C4-2B (cell line): ENCODE data around the gene TMEM192.
"Not testable (repeated sequence)": the region's sequence is repeated elsewhere in the genome, so short reads cannot be mapped to it uniquely, and the experiment has no call there.

ENCODE experiments used
- H3K27ac ChIP-seq: fragments of 450-650 bp; 2 replicates; pipeline ENCODE4 v1.5.1; 2017
- ZFX ChIP-seq: fragments of 450-650 bp; IDR thresholded peaks from 2 replicates; pipeline ENCODE4 v1.6.1; 2017
- TF ChIP-seq, protein P1 (sequence below): fragments of 450-650 bp; conservative IDR thresholded peaks from 2 replicates; pipeline ENCODE4 v1.5.1; 2017; ENCODE audit warnings: mild to moderate bottlenecking

TMEM192 gene

DNA sequence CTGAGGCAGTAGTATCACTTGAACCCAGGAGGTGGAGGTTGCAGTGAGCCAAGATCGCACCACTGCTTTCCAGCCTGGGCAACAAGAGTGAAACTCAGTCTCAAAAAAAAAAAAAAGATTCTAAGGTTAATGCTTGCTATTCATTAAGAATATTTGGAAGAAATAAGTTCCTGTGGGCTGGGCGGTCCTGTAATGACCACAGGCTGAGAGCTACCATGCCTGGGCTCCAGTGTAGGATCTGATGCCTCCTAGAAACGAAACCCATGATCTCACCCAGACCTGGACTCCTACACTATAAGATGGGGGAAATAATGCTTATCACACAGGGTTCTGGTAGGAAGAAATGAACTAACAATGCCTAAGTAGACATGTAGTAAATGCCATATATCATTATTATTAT lies 17.8 kb downstream of the TMEM192 start:
- TF ChIP-seq, protein P1, sequence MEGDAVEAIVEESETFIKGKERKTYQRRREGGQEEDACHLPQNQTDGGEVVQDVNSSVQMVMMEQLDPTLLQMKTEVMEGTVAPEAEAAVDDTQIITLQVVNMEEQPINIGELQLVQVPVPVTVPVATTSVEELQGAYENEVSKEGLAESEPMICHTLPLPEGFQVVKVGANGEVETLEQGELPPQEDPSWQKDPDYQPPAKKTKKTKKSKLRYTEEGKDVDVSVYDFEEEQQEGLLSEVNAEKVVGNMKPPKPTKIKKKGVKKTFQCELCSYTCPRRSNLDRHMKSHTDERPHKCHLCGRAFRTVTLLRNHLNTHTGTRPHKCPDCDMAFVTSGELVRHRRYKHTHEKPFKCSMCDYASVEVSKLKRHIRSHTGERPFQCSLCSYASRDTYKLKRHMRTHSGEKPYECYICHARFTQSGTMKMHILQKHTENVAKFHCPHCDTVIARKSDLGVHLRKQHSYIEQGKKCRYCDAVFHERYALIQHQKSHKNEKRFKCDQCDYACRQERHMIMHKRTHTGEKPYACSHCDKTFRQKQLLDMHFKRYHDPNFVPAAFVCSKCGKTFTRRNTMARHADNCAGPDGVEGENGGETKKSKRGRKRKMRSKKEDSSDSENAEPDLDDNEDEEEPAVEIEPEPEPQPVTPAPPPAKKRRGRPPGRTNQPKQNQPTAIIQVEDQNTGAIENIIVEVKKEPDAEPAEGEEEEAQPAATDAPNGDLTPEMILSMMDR = no peak
- no peak for TF ChIP-seq ZFX

DNA sequence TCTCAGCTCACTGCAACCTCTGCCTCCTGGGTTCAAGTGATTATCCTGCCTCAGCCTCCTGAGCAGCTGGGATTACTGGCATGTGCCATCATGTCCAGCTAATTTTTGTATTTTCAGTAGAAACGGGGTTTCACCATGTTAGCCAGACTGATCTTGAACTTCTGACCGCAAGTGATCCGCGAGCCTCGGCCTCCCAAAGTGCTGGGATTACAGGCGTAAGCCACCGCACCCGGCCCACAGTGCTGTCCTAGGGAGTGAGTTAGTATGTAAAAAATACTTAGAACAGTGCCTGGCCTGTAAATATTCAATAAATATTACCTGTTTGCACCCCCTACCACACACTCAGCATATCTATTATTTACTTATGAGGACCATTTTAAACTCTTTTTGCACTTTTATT lies 20.5 kb downstream of the TMEM192 start:
- not testable (repeated sequence) for H3K27ac ChIP-seq

More for the DNA sequence above, 17.8 kb downstream of the TMEM192 start:
- no peak overlapping the region for H3K27ac ChIP-seq

DNA sequence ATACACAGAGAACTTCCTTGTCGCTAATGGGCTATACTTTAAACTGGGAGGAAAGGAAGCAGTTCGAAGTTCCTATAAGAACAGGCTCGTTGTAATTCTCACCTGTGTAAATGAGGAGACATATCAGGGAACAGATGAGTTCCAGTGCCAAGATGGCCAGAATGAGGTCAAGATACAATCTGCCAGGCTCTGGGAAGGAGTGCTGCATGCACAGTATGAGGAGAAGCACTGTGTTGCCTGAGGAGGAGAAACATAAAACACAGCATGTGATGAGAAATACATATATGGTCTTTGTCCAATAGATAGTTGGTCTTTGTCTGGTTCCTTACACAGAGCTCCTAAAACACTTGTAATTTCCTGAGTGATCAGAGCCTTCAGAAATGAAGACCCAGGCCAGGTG lies 24.3 kb downstream of the TMEM192 start:
- TF ChIP-seq, protein P1 = no peak
- no peak for TF ChIP-seq ZFX
- no peak overlapping the region for H3K27ac ChIP-seq

DNA sequence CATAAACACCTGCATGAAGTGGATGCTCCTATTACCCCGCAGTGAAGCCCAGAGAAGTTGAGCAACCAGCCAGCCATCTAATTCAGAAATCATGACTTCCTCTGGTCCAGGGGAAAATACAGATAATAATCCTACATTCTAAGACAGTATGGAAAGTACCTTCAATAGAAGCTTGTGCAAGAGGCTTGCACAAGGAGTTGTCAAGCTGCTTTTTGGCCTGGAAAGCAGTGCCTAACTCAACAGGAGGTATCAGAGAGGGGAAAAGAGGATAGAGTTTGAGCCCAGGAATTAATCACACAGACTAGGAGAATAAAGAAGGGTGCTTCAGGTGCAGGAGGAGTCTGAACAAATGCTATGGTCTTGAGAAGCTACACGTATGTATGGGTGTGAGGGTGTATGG lies 26.7 kb downstream of the TMEM192 start:
- TF ChIP-seq, protein P1 = no peak
- TF ChIP-seq ZFX = no peak
- H3K27ac ChIP-seq = no peak overlapping the region

DNA sequence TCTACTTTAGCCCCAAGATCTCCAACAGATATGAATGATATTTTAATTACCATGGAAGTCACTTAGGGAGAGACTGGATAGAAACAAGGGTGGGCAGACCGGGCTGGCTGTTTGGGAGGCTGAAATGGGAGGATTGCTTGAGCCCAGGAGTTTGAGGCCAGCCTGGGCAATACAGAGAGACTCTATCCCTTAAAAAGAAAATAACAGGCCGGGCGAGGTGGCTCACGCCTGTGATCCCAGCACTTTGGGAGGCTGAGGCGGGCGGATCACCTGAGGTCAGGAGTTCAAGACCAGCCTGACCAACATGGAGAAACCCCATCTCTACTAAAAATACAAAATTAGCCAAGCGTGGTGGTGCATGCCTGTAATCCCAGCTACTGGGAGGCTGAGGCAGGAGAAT lies 27.9 kb downstream of the TMEM192 start:
- not testable (repeated sequence) for H3K27ac ChIP-seq

DNA sequence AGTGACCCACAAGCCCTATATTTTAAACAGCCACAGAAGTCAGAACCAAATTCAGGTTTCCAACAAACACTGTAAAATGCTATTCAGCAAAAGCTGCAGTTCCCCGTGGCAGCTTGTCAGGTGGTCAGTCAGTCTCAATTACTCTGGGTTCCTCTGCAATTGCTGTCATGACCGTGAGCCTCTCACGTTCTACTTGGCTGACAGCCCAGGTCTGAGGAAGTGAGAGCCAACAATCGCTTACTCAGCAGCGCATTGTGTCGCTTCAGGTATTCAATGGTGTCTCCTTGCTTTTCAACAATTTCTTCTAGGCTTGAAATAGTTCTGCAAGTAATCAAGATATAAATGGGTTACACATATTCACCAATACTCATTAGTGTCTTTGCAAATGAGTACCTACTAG lies 33.2 kb downstream of the TMEM192 start:
- no peak overlapping the region for H3K27ac ChIP-seq
- TF ChIP-seq ZFX = no peak
- TF ChIP-seq, protein P1 = no peak

DNA sequence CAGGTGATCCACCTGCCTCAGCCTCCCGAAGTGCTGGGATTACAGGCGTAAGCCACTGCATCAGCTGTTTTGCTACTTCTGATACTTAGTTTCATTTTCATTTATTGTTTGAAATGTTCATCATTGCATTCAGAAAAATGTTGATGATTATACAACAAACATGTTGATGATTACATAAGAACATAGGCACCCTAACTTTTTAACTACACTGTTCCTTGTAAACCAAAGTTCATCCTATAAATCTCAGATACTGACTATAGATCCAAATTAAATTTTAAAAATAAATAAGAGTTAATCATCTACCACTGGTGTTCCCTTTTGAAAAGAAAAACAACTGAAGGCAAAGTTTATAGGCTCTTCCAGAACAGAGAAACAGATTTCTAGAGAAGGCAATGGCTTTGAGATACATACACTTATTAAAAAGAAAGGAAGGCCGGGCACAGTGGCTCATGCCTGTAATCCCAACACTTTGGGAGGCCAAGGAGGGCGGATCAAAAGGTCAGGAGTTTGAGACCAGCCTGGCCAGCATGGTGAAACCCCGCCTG lies 35.6 kb downstream of the TMEM192 start:
- no peak overlapping the region for H3K27ac ChIP-seq
- TF ChIP-seq, protein P1 = no peak
- TF ChIP-seq ZFX = no peak

DNA sequence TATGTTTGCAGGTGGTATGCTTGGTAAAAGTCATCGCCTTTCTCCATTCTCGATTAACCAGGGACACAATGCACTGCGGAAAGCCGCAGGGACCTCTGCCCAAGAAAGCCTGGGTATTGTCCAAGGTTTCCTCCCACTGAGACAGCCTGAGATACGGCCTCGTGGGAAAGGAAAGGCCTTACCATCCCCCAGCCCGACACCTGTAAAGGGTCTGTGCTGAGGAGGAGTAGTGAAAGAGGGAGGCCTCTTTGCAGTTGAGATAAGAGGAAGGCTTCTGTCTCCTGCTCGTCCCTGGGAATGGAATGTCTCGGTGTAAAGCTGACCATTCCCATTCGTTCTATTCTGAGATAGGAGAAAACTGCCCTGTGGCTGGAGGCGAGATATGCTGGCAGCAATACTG lies 39.3 kb downstream of the TMEM192 start:
- H3K27ac ChIP-seq = not testable (repeated sequence)

DNA sequence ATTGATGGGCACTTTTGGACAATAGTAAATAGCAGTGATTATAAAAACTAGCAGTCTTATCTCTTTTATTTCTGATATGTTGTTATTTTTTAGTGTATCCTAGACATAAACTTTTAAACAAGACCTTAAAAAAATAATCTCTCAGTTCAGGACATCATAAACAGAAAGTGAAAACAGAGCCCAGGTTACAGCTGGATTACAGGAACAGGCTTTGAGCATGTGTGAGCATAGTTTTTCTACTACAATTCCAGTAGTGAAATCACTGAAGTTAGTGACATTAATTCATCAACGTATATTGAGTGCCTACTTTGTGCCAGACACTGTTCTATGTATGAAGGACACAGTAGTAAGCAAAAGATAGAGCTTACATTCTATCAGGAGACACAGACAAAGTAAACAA lies 42.1 kb downstream of the TMEM192 start:
- no peak overlapping the region for H3K27ac ChIP-seq
- TF ChIP-seq, protein P1 = no peak
- no peak for TF ChIP-seq ZFX
